Gastroesophageal sphincter (tissue), 3 donors: ENCODE results near the gene DISC1.

Source experiments
- POLR2A ChIP-seq, 2 donors: fragments of 450-650 bp; IDR thresholded peaks; one replicate each; pipeline ENCODE4 v1.6.1; 2017; ENCODE audit warnings: antibody characterized with exemption in 2 of 2, mild to moderate bottlenecking in 2 of 2, moderate library complexity in 1 of 2
- TF ChIP-seq, protein P1 (sequence below), 4 experiments: fragments of 200-600 bp in 2 of 4; fragments of 450-650 bp in 2 of 4; sonication (generic) in 1 of 4; IDR thresholded peaks; one replicate each; pipeline ENCODE4 v1.5.1; 2017 to 2019; ENCODE audit warnings: antibody characterized with exemption in 4 of 4, mild to moderate bottlenecking in 2 of 4, moderate library complexity in 2 of 4

DNA sequence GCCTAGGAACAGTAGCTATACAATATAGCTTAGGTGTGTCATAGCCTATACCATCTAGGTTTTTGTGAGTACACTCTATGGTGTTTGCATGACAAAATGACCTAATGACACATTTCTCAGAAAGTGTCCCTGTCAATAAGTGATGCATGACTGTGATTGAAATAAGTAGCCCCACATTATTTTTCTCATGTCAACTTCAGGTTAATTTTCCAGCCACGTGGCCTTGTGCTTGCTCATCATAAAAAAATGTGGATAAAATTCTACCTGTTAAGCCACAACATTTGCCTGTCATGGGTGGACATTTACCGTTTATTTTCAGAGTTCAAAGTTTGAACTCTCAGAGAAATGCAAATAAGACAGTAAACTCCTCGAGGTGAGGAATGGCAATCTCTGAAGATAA lies 5.5 kb downstream of the DISC1 start:
- TF ChIP-seq, protein P1, sequence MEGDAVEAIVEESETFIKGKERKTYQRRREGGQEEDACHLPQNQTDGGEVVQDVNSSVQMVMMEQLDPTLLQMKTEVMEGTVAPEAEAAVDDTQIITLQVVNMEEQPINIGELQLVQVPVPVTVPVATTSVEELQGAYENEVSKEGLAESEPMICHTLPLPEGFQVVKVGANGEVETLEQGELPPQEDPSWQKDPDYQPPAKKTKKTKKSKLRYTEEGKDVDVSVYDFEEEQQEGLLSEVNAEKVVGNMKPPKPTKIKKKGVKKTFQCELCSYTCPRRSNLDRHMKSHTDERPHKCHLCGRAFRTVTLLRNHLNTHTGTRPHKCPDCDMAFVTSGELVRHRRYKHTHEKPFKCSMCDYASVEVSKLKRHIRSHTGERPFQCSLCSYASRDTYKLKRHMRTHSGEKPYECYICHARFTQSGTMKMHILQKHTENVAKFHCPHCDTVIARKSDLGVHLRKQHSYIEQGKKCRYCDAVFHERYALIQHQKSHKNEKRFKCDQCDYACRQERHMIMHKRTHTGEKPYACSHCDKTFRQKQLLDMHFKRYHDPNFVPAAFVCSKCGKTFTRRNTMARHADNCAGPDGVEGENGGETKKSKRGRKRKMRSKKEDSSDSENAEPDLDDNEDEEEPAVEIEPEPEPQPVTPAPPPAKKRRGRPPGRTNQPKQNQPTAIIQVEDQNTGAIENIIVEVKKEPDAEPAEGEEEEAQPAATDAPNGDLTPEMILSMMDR (IDR thresholded peaks at IDR 0.05): no peak
- no peak for TF ChIP-seq POLR2A (IDR thresholded peaks at IDR 0.05)
